GM23338 (cell line): ENCODE data around the gene CD9.

ENCODE experiments used
- CREB1 ChIP-seq: fragments of 250-450 bp; sonication (Bioruptor Pico); IDR thresholded peaks from 2 replicates; pipeline ENCODE4 v1.5.0; 2020; ENCODE audit warnings: low read depth, mild to moderate bottlenecking, moderate library complexity
- EZH2 ChIP-seq: fragments of 200-600 bp; sonication (generic); IDR thresholded peaks from one replicate; pipeline ENCODE4 v1.8.0; 2017; ENCODE audit warnings: antibody characterized with exemption, mild to moderate bottlenecking, low read depth; ENCODE audit not compliant: unreplicated experiment
- EZH2phosphoT487 ChIP-seq: fragments of 200-600 bp; sonication (generic); IDR thresholded peaks from one replicate; pipeline ENCODE4 v1.8.1; 2018; ENCODE audit warnings: antibody characterized with exemption; ENCODE audit not compliant: unreplicated experiment
- JUNB ChIP-seq: IDR thresholded peaks from one replicate; pipeline ENCODE4 v1.6.1; 2016; ENCODE audit warnings: antibody characterized with exemption; ENCODE audit not compliant: unreplicated experiment
- NANOG ChIP-seq: IDR thresholded peaks from 2 replicates; pipeline ENCODE4 v1.6.1; 2016; ENCODE audit warnings: antibody characterized with exemption, borderline replicate concordance
- POLR2AphosphoS5 ChIP-seq: IDR thresholded peaks from 2 replicates; pipeline ENCODE4 v1.6.1; 2016; ENCODE audit warnings: antibody characterized with exemption, low read depth
- STAT1 ChIP-seq: IDR thresholded peaks from one replicate; pipeline ENCODE4 v1.6.1; 2016; ENCODE audit warnings: antibody characterized with exemption; ENCODE audit not compliant: unreplicated experiment
- ZNF114 ChIP-seq: fragments of 250-450 bp; sonication (Bioruptor Pico); IDR thresholded peaks from 2 replicates; pipeline ENCODE4 v1.5.0; 2020; ENCODE audit warnings: mild to moderate bottlenecking, moderate library complexity
- ZNF331 ChIP-seq: fragments of 250-450 bp; sonication (Bioruptor Pico); IDR thresholded peaks from 2 replicates; pipeline ENCODE4 v1.5.0; 2020; ENCODE audit warnings: low read depth, mild to moderate bottlenecking, moderate library complexity
- TF ChIP-seq, protein P1 (sequence below), 2 experiments: fragments of 200-600 bp in 1 of 2; sonication (generic) in 1 of 2; conservative IDR thresholded peaks; 2 replicates each; pipeline versions ENCODE4 v1.5.1 to v1.6.1; 2016 to 2017; ENCODE audit warnings: antibody characterized with exemption in 2 of 2, low read depth in 2 of 2, mild to moderate bottlenecking in 2 of 2, moderate library complexity in 1 of 2
- TF ChIP-seq, protein P2 (sequence below): IDR thresholded peaks from one replicate; pipeline ENCODE4 v1.6.1; 2018; ENCODE audit warnings: antibody characterized with exemption; ENCODE audit not compliant: unreplicated experiment
- TF ChIP-seq, protein P3 (sequence below): IDR thresholded peaks from 2 replicates; pipeline ENCODE4 v1.6.1; 2016; ENCODE audit warnings: antibody characterized with exemption

DNA sequence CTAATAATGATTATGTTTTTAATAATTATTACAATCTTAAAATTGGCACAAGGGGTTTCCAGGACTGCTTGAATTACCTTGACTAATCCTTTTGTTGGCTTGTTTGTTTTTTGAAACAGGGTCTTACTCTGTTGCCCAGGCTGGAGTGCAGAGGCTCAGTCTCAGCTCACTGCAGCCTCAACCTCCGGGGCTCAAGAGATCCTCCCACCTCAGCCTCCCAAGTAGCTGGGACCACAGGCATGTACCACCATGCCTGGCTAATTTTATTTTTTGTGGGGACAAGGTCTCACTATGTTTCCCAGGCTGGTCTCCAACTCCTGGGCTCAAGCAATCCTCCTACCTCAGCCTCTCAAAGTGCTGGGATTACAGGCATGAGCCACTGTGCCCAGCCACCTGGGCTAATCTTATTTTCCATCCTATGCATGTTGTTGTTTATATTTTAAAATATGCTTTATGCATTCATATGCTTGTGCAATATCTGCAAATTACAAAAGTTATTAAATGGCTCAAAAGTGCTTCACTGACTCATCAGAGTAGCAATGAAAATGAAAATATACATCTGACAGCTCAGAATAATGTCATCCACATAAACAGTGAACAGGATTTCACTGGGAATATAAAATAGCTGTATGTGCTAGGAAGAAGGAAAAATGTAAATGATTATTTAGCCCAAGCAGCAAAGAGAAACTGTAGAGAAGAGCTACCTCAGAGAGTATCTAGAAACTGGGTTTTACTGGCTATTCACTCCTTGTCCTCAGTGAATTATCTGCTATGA is 85.5 kb downstream of the CD9 start:
- TF ChIP-seq EZH2 (no peak), EZH2phosphoT487 (no peak), STAT1 (no peak), POLR2AphosphoS5 (no peak), ZNF331 (CRISPR knock-in tag) (no peak), CREB1 (CRISPR knock-in tag) (no peak), JUNB (no peak), NANOG (no peak), ZNF114 (no peak)
- TF ChIP-seq, protein P1, sequence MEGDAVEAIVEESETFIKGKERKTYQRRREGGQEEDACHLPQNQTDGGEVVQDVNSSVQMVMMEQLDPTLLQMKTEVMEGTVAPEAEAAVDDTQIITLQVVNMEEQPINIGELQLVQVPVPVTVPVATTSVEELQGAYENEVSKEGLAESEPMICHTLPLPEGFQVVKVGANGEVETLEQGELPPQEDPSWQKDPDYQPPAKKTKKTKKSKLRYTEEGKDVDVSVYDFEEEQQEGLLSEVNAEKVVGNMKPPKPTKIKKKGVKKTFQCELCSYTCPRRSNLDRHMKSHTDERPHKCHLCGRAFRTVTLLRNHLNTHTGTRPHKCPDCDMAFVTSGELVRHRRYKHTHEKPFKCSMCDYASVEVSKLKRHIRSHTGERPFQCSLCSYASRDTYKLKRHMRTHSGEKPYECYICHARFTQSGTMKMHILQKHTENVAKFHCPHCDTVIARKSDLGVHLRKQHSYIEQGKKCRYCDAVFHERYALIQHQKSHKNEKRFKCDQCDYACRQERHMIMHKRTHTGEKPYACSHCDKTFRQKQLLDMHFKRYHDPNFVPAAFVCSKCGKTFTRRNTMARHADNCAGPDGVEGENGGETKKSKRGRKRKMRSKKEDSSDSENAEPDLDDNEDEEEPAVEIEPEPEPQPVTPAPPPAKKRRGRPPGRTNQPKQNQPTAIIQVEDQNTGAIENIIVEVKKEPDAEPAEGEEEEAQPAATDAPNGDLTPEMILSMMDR (conservative IDR thresholded peaks at IDR 0.05; ENCODE audit: low read depth in 2 of 2): no peak
- TF ChIP-seq, protein P2, sequence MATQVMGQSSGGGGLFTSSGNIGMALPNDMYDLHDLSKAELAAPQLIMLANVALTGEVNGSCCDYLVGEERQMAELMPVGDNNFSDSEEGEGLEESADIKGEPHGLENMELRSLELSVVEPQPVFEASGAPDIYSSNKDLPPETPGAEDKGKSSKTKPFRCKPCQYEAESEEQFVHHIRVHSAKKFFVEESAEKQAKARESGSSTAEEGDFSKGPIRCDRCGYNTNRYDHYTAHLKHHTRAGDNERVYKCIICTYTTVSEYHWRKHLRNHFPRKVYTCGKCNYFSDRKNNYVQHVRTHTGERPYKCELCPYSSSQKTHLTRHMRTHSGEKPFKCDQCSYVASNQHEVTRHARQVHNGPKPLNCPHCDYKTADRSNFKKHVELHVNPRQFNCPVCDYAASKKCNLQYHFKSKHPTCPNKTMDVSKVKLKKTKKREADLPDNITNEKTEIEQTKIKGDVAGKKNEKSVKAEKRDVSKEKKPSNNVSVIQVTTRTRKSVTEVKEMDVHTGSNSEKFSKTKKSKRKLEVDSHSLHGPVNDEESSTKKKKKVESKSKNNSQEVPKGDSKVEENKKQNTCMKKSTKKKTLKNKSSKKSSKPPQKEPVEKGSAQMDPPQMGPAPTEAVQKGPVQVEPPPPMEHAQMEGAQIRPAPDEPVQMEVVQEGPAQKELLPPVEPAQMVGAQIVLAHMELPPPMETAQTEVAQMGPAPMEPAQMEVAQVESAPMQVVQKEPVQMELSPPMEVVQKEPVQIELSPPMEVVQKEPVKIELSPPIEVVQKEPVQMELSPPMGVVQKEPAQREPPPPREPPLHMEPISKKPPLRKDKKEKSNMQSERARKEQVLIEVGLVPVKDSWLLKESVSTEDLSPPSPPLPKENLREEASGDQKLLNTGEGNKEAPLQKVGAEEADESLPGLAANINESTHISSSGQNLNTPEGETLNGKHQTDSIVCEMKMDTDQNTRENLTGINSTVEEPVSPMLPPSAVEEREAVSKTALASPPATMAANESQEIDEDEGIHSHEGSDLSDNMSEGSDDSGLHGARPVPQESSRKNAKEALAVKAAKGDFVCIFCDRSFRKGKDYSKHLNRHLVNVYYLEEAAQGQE: no peak
- TF ChIP-seq, protein P3, sequence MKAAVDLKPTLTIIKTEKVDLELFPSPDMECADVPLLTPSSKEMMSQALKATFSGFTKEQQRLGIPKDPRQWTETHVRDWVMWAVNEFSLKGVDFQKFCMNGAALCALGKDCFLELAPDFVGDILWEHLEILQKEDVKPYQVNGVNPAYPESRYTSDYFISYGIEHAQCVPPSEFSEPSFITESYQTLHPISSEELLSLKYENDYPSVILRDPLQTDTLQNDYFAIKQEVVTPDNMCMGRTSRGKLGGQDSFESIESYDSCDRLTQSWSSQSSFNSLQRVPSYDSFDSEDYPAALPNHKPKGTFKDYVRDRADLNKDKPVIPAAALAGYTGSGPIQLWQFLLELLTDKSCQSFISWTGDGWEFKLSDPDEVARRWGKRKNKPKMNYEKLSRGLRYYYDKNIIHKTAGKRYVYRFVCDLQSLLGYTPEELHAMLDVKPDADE: no peak
